GM19238 (cell line): ENCODE data around the gene UTRN.

Experiments used
- DNase-seq: peaks from one replicate; pipeline ENCODE4 v3.0.0; 2011; ENCODE audit warnings: low spot score; ENCODE audit not compliant: insufficient read length

Gene UTRN

DNA sequence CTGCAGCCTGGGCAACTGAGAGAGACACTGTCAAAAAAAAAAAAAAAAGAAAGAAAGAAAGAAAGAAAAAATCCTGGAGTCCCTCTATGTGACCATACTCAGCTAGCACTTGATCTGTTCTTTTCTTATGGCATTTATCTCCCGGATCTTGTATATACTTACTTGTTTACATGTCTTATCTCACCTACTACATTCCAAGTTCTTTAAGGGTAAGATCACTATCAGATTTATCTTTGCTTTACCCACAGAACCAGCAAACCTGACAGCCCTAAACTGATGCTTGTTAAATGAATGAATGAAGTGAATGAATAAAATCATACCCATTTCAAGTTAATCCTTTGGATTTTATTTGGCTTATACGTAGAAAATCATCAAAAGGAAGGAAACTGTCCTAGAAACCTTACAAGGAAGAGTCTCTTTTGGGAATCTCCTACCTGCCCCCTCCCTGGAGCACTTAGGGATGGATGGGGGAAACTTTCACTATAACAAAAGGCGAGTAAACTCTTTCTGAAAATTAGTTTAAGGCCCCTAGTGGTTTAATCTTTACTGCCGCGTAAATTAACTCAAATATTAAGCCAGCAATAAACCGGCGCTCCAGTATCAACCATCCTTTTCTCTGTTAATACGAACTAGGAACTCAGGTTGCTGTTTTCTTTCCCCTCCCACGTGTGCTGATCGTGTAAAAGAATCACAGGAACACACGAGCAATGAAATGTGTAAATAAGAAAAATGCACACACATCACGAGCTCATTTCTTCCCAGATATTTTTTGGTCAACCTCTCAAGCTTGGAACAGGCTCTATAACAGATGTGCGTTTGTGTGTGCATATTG is 1.3 kb upstream of the UTRN start:
- DNase-seq: no peak

DNA sequence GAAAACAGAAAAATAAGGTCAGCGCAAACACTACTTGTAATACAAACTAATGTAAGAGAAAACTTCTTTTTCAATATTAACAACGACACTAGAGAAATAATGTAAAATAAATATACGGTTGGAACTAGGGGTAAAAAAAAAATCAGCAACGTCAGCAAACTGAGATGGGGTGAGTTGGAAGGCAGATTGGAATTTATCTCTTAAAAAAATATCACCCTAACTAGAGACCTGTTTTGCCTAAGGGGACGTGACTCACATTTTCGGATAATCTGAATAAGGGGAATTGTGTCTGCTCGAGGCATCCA is 705 bp upstream of the UTRN start:
- DNase-seq: no peak

DNA sequence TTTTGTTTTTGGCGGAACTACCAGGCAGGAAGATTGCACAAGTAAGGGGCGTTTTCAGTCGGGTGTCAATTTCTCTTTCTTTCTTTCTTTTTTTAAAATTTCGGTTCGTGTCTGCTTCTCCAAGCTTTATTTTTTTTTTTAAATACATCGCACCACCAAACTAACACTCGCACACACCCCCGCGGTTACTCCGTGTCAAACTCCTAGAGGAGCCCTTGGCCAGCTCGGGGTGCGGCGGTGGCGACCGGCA is 338 bp downstream of the UTRN start:
- DNase-seq: no peak

DNA sequence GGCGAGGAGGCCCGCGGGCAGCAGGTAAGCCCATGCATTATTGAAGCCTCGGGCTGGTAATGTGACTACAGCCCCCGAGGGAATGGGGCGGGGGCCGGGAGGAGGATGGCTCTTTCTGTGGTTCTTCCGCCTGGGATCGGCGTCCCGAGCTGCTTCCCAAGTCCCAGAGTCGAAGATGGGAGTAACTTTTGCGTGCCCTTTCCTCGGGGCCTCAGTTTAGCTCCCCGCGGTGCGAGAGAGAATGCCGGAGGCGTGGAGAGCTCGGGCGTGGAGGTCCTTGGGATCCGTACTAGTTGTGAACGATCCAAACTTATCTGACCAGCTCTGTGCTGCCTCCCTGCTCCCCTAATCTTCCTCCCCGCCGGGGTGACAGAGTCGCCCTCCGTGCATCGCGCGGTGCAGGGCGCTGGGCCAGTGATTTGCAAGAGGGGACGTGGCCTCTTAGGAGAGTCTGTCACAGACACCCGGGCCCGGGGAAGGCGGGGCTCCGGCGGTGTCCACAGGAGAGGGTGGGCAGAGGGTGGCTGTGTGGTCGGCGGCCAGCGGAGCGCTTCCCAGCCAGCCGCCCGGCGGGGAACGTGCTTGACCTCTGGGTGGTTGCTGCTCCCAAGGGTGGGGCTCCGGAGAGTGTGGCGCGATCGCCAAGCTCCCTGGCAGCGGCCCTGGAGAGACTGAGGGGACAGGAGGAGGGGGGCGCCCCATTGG is 815 bp downstream of the UTRN start:
- no peak for DNase-seq

DNA sequence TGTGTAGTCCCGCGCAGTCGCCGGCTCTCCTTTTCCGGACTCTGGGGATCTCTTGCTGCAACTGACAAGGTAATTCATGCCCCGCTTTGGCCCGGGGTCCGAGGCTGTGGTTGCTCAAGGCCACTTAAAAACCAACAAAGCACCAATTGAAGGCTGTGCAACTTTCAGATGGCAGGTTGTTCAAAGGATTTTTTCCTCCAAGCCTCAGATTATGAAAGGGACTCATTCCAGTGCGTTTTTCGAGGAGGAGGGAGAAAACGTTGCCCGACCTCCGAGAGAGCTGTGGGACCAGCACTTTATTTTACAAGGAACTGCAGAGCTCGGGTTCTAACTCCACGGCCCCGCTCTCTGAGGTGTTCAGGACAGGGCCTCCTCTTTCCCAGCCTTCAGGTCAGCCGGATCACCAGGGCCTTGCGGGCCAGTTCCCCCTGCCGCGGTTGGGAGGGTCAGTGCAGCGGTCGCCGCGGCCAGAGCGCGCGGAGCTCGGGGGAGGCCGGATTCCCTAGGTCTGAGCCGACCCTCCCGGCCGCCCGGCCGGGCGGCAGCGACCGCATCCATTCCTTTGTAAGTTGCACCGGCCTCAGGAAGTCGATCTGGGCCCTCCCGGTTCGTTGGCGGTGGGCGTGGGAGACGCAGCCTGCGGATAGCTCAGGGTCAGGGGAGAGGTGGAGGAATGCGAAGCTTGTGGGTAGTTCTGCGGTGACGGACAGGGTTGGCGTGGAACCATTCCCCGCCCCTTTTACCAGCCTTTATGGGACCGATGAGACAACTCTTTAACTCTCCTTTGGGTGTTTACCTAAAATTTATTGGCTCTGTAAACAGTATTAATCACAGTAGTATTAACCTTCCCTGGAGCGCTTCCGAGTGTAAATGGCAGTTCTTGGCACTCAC is 1.6 kb downstream of the UTRN start:
- DNase-seq: peak; percentile 35

DNA sequence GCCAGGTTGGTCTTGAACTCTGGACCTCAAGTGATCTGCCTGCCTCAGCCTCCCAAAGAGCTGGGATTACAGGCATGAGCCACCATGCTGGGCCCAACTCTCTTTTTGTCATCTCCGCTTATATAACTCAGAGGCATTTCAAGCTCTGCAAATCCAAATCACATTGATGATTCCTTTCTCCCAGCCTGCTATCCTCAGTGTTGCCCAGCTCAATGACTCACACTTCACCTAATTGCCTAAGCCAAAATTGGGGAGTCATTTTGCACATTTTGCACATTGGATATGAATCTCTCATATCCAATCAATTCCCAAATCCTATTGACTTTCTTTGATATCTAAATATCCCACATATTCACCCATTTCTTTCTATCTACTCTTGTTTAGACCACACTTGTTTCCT is 3.9 kb downstream of the UTRN start:
- DNase-seq: no peak

DNA sequence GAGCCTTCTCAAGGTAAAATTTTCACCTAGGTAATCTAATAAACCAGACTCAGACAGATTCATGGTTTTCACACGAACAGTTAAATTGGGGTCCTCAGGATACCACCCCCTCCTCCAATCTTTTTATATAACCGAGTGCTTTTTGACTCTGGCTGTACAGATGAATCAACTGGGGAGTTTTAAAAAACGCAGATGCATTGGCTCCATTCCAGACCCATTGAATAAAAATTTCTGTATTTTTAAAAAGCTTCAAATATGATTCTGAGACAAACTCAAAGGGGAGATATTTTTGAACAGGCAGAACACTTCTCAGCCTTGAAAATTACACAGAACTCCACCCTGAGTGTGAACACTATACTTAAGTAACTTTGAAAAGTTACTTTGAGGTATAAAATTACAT is 7.2 kb downstream of the UTRN start:
- DNase-seq: no peak

DNA sequence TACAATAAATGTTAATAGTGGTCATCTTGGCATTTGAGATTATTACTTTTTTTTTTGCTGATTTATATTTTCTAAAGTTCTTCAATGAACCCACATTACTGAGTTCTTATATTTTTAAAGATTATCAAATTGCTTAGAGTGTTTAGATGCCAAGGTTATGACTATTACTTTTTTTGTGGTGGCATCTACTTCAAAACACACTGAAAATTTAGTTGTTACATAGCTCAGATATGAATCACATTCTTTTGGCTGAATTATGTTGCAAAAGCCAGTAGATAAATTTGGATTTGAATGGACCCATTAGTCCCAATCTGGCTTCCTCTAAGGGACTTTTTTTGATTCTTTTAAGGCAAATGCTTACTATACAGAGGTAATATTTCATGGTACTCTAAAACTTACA is 8.9 kb downstream of the UTRN start:
- no peak for DNase-seq

DNA sequence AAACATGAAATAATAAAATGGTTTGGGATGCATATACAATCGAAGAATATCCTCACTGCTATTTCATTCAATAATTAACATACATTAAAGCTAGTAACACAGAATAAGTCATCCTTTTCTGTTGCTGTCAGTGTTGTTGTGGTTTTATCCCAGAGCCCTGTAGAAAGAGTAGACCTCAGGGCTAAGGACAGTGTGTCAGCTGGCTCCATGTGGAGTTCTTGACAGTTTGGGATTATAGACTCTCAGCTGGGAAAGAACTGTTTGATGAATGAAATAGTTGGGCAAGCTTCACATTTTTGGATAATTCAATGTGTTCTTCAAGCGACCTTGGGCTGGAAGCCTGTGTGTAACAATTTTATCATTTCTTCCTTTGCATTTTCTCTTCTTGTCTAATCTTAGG is 10.1 kb downstream of the UTRN start:
- no peak for DNase-seq

DNA sequence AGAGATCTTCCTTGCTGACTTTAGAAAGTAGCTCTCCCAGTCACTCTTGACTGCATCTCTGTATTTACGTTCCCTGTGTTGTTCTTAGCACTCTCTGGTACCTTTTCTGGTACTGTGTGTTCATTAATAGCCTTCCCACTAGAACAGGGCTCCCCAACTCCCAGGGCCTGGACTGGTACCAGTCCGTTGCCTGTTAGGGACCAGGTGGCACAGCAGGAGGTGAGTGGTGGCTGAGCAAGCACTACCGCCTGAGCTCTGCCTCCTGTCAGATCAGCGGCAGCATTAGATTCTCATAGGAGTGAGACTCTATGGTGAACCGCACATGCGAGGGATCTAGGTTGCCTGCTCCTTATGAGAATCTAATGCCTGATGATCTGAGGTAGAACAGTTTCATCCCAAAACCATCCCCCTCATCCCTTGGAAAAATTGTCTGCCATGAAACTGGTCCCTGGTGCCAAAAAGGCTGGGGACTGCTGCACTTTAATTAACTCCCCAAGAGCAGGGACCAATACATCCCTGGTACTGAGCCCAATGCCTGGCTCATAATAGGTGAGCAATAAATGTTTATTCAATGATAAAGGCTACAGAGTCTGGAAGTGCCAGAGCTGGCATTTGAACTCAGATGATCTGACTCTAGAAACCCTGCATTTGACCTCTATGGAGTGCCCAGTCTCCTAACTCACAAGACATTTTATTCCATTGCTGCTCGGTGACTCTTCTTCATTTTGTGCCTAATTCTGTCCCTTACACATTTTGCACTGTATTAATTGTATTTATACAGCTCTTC is 11.0 kb downstream of the UTRN start:
- no peak for DNase-seq

DNA sequence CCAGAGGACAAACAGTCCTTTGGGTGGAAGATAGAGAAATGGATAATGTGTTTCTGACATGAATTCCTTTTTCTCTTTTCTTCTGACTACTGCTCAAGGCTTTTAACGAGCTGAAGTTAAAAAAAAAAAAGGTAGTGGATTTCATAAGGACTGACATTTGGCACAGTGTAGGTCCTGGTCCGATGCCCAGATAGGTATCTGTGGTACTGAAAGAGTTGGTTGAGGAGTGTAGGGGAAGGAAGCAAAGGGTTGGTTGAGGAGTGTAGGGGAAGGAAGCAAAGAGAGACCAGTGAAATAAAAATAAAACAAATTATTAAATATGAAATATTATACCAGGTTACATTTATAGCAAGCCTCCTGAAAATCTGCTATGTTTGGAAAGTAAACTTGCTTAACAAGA is 11.8 kb downstream of the UTRN start:
- no peak for DNase-seq

DNA sequence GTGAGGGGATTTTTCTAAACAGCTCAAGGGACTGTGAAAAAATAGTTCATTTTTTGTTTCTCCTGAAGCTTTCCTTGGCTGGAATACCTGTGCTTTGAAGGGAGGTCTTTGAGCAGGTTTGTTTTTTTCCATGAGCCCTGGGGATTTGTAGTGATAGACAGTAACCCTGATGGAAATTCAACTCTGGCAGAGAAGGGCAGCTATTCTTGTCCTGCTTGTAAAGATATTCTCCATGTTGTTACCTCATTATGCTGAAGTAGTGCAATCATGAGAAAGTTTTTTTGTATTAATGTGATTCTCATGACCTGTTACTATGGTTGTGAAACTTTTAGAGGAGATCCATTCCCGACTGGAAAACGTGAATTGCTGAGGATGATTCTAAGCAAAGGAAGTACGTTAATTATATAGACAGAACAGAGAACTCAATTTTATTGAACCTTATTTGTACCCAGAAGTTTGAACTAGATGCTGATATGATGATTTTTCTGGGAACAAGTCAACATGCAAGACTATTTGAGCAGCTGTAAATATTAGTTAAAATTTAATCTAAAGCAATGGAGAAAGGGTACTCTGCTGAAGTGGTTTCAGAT is 12.5 kb downstream of the UTRN start:
- no peak for DNase-seq

DNA sequence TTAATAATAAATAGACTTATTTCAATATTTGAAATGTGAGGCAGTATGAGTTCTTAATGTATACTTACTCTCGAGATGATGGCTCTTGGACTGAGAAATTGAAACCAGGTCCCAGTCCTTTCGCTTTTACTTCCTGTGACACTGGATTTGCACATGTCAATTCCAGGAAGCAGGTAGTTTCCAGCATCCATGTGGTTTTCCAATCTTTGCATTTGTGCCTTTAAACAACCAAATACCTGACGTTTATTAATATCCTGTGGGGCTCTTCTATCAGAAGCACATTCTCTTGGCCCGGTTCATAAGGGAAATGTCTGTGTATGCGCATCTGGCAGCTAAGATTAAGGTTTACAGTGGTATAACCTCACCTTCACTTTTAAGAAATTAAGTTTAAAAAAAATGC is 13.1 kb downstream of the UTRN start:
- no peak for DNase-seq

DNA sequence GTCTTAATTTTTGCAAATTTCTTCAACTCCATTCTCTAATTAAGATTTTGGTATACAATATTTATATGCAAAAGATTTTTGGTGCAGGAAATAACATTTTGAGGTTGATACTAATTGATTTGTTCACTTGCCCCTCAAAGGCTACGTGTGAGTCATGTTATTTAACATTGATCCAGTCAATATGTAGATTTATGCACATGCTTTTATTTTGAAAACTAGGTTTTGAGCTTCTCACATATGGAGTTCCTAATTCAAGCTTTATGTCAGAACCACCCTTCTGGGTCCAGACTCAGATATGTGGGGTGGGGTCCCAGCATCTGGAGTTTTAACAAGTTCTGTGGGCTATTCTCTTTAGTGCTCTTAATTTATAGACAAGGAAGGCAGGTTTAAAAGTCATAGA is 13.8 kb downstream of the UTRN start:
- no peak for DNase-seq

DNA sequence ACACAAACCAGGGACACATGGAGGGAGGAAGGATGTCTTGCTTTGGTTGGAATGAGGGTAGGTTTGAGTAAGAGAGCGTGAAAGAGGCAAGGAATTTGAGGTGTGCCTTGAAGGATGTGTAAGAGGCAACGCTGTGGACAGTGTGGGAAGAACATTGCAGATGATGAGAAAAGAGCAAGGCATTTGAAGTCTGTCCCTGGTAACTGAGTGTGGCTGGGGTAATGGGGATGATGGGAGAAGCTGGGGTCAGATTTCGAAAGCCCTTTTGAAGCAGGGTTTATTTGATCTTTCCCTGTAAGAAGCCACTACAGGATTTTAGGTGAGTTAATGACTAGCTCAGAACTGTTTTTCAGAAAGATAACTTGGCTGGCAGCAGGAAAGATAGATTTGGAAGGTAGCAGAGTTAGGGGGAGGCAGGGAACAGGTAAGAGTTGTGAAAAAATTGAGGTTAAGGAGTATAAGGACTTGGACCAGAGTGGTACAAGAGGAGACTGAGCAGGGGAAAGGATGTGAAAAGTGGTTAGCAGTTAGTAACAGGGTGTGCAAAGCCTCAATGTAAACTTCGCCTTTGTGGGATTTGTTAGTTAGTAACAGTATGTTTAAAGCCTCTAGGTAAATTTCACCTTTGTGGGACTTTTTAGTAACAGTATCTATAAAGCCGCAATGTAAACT is 17.7 kb downstream of the UTRN start:
- DNase-seq: no peak

DNA sequence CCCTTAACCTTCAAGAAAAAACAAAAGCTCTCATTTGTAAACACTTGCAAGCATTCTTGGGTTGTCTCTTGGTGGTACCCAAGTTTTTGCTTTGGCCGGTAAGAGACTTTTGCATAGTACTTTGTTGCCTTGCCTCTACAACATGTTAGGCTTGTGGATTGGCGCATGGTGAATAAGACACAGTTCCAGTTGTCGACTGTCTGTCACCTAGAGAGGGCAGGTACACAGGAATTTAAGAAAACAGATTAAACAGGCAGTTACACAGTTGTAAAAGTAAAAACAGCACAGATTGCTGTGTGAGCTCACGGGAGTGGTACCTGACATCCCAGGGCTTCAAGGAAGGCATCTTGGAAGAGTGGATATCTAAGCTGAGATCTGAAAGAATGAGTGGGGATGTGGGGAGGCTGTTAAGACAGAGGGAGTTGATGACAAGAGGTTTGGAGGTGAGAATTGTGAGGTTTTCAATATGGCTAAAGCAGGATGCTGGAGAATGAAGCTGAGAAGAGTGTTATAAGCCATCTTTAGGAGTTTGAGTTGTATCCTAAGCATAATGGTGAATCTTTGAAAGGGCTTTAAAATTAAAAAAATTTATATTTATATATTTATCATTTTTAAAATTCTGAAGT is 19.2 kb downstream of the UTRN start:
- no peak for DNase-seq

DNA sequence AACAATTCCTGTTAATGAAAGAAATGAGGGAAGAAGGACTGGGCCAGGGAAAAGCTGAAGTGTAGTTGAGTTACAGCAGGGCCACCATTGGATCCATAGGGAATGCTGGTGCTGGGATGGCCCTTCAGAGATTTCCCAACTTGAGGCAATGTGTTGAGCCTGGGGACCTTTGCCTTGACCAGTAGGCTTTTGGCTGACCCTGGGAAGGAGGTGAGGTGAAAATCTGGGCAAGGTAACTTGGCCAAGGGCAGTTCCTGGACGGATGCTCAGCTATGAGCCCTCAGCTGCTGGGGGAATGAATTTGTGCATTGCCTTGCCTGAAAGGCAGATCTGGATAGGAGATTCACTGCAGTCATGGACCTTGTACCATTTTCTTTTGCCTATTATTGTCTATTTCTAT is 20.4 kb downstream of the UTRN start:
- no peak for DNase-seq

DNA sequence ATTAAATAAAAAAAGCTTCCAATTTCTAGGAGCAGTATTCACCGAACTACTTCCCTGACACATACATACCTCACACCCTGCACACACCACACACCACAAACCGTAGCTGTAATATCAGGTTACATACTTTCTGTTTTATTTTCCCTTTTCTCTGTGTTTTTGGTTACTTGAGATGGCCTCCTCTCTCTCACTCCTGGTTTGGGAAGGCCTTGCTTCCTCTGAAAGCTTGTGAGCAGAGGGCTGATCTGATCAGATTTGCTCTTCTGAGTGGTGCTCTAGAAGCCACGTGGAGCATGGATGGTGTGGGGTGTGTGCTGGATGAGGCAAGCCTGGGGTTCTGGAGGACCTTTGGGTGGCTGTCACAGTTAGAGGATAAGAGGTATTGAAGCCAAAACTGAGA is 20.9 kb downstream of the UTRN start:
- DNase-seq: no peak

DNA sequence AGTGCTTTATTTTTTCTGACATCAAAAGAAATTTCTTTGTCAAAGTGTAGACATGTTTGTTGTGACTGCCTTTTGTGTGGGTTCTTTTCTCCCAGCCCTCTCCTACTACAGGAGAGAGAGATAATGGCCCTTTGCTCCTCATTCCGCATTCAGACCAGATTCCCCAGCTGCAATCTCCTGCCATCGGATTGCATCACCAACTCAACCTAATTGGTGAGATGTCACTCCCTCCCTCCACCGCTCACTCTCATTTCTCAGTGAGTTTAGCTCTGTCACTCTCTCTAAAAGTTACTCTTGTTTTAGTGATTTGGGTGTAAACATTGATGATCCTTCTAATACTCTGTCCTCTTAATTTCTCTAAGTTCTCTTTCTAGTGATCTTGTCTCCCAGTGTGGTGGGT is 22.7 kb downstream of the UTRN start:
- no peak for DNase-seq

DNA sequence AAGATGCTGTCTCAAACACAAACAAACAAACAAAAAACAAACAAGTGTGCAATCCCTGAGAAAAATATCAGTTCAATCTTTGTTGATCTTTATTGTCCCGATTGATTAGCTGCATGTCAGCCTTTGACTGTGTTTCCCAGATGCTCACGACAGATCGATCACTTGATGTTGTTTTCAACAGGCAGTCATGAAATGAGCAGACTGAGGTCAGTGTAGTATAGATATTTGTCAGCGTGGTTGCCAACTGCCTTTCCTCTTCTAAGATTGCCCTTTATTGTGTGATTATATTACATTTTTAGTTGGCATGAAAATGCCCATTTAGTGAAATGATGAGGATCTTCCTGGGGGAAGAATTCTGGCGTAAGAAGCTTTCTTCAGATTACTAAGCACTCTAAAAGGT is 25.6 kb downstream of the UTRN start:
- DNase-seq: no peak
